ENCODE data around the gene FGD2. TPM values are rescaled to one million over a fixed set of nuclear protein-coding genes. Genes with fewer than 3 reads are reported as not detected.

Gene FGD2
- total RNA-seq, 1 donor from 2014 or later, result under 0.01 TPM

GRCh38 chr6:37011656-37012378, 6.4 kb downstream of the FGD2 start:
- DNase-seq (ENCODE audit: low read depth) (no peak), FAIRE-seq (no peak)

DNA sequence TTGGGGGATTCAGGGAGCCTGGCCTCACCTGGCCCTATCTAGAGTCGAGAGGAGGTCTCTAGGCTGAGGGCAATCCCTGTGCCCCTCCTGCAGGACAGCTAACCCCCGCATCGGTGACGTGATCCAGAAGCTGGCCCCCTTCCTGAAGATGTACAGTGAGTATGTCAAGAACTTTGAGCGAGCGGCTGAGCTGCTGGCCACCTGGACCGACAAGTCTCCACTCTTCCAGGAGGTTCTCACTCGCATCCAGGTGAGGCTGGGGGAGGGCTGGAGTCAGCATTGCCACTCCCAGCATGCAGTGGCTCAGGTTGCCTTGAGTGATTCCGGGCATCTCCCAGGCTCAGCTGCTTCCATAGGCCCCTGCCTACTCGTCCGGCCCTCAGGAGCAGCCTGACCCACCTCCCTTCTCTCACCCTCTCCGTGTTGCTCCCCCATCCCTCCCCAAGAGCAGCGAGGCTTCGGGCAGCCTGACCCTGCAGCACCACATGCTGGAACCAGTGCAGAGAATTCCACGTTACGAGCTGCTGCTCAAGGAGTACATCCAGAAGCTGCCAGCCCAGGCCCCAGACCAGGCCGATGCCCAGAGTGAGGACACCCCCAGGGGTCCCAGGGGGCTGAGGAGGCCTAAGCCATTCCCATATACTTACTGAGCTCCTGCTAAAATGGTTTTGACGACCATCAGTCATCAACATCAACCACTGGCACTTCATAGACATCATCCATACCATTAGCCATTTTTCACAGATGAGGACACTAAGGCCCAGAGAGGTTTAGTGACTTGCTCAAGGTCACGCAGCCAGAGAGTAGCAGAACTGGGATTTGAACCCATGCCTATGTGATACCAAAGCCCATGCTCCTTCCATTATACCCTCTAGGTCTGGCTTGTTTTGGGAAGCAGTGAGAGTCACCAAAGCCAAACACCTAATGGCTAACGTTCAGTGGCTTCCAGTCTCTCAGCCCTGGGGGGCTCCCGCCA, 8.3 kb downstream of the FGD2 start:
- Histone ChIP-seq H3K4me3 (ENCODE audit: low read depth, low read length) (no peak overlapping the region), H3K36me3 (ENCODE audit: control insufficient read depth, insufficient read depth, low read length) (no peaks in the 10 kb centered on the region), H3K27me3 (ENCODE audit: control insufficient read depth, insufficient read depth, low read length) (no peaks in the 10 kb centered on the region)
- DNase-seq (ENCODE audit: low read depth) (no peak), FAIRE-seq (no peak)
- TF ChIP-seq CTCF (IDR thresholded peaks at IDR 0.05; ENCODE audit: insufficient read depth, low read length, severe bottlenecking), result no peak

More at GRCh38 chr6:37011656-37012378, 6.4 kb downstream of the FGD2 start:
- Histone ChIP-seq H3K36me3 (ENCODE audit: control insufficient read depth, insufficient read depth, low read length) (no peaks in the 10 kb centered on the region), H3K4me3 (ENCODE audit: low read depth, low read length) (no peak overlapping the region), H3K27me3 (ENCODE audit: control insufficient read depth, insufficient read depth, low read length) (no peaks in the 10 kb centered on the region)
- no peak for TF ChIP-seq CTCF (IDR thresholded peaks at IDR 0.05; ENCODE audit: insufficient read depth, low read length, severe bottlenecking)

GRCh38 chr6:37014667-37015066, 9.2 kb downstream of the FGD2 start:
- no peak overlapping the region for H3K4me3 ChIP-seq (ENCODE audit: low read depth, low read length)
- DNase-seq (ENCODE audit: low read depth), result no peak
- H3K36me3 ChIP-seq (ENCODE audit: control insufficient read depth, insufficient read depth, low read length), result no peaks in the 10 kb centered on the region
- no peak for FAIRE-seq
- no peak for TF ChIP-seq CTCF (IDR thresholded peaks at IDR 0.05; ENCODE audit: insufficient read depth, low read length, severe bottlenecking)
- H3K27me3 ChIP-seq (ENCODE audit: control insufficient read depth, insufficient read depth, low read length), result no peaks in the 10 kb centered on the region

DNA sequence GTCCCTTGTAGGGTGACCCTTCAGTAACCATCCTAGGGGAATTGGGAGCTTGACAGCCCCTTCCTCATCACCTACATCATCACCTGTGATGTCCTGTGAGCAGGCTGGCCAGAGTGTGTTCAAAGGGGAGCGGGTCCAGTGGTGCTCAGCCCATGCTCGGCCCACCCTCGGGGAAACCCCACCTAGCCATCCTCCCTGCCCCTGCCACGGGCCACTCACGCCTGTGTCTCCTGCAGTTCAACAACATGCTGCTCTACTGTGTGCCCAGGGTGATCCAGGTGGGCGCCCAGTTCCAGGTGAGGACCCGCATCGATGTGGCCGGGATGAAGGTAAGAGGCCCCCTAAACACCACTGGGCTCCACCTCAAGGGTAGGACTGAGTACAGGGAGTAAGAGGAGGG, 10.1 kb downstream of the FGD2 start:
- DNase-seq (ENCODE audit: low read depth), result no peak

DNA sequence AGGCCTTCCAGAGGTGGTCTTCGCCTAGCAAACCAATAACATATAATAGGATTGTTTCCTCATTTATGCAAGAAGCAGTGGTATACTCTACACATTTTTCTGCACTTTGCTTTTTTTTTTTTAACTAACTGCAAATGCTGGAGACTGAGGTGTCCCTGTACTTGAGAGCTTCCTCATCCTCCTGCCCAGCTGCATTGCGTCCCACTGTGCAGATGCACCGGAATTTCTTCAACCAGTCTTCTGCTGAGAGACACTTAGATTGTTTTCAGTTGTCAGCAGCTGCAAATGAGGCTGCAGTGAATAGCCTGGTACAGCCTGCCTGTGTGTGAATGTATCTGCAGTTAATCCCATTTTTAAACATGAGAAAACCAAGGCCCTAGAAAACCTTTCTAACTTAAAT, 11.5 kb downstream of the FGD2 start:
- Histone ChIP-seq H3K4me3 (ENCODE audit: low read depth, low read length) (no peak overlapping the region), H3K36me3 (ENCODE audit: control insufficient read depth, insufficient read depth, low read length) (no peaks in the 10 kb centered on the region), H3K27me3 (ENCODE audit: control insufficient read depth, insufficient read depth, low read length) (no peaks in the 10 kb centered on the region)
- TF ChIP-seq CTCF (IDR thresholded peaks at IDR 0.05; ENCODE audit: insufficient read depth, low read length, severe bottlenecking), result no peak
- DNase-seq (ENCODE audit: low read depth) (no peak), FAIRE-seq (no peak)

More for the DNA sequence above, 10.1 kb downstream of the FGD2 start:
- H3K4me3 ChIP-seq (ENCODE audit: low read depth, low read length), result no peak overlapping the region
- H3K27me3 ChIP-seq (ENCODE audit: control insufficient read depth, insufficient read depth, low read length), result no peaks in the 10 kb centered on the region
- no peaks in the 10 kb centered on the region for H3K36me3 ChIP-seq (ENCODE audit: control insufficient read depth, insufficient read depth, low read length)
- TF ChIP-seq CTCF (IDR thresholded peaks at IDR 0.05; ENCODE audit: insufficient read depth, low read length, severe bottlenecking), result no peak
- FAIRE-seq, result no peak

All from bronchial epithelial cell (primary cell).